ENCODE results near the gene BTBD16. TPM values are rescaled to one million over a fixed set of nuclear protein-coding genes. Genes with fewer than 3 reads are reported as not detected.

The BTBD16 gene
- total and polyA plus RNA-seq, 2 donors from 2014 or later: 0.34 to 1.2 TPM

GRCh38 chr10:122269059-122269687 is 1.9 kb upstream of the BTBD16 start:
- DNase-seq (peak in 1 of 5 donors; percentile 49), FAIRE-seq (no peak)
- Histone ChIP-seq H3K9ac (ENCODE audit: low read length in 3 of 3) (no peak overlapping the region), H3K4me1 (ENCODE audit: control insufficient read depth in 2 of 3, insufficient read depth in 2 of 3, low read depth in 1 of 3, low read length in 3 of 3) (no peaks in the 10 kb centered on the region), H3K27ac (ENCODE audit: low read depth in 2 of 2, low read length in 2 of 2) (no peak overlapping the region), H3K36me3 (ENCODE audit: control insufficient read depth in 2 of 3, insufficient read depth in 3 of 3, low read length in 3 of 3) (peaks cover 0 to 2% (median 0%) of the 10 kb centered on the region in 3 donors), H3K9me3 (ENCODE audit: control insufficient read depth in 2 of 3, insufficient read depth in 1 of 3, low read length in 3 of 3) (no peaks in the 10 kb centered on the region), H3K27me3 (ENCODE audit: control insufficient read depth, insufficient read depth, low read length) (no peaks in the 10 kb centered on the region), H3K4me3 (ENCODE audit: low read length in 3 of 3) (no peak overlapping the region)
- intact Hi-C loops (cut with DNase I): no loop called here
- TF ChIP-seq, protein P1, sequence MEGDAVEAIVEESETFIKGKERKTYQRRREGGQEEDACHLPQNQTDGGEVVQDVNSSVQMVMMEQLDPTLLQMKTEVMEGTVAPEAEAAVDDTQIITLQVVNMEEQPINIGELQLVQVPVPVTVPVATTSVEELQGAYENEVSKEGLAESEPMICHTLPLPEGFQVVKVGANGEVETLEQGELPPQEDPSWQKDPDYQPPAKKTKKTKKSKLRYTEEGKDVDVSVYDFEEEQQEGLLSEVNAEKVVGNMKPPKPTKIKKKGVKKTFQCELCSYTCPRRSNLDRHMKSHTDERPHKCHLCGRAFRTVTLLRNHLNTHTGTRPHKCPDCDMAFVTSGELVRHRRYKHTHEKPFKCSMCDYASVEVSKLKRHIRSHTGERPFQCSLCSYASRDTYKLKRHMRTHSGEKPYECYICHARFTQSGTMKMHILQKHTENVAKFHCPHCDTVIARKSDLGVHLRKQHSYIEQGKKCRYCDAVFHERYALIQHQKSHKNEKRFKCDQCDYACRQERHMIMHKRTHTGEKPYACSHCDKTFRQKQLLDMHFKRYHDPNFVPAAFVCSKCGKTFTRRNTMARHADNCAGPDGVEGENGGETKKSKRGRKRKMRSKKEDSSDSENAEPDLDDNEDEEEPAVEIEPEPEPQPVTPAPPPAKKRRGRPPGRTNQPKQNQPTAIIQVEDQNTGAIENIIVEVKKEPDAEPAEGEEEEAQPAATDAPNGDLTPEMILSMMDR (IDR thresholded peaks at IDR 0.05; ENCODE audit: borderline replicate concordance, extremely low read depth, insufficient read depth): no peak

DNA sequence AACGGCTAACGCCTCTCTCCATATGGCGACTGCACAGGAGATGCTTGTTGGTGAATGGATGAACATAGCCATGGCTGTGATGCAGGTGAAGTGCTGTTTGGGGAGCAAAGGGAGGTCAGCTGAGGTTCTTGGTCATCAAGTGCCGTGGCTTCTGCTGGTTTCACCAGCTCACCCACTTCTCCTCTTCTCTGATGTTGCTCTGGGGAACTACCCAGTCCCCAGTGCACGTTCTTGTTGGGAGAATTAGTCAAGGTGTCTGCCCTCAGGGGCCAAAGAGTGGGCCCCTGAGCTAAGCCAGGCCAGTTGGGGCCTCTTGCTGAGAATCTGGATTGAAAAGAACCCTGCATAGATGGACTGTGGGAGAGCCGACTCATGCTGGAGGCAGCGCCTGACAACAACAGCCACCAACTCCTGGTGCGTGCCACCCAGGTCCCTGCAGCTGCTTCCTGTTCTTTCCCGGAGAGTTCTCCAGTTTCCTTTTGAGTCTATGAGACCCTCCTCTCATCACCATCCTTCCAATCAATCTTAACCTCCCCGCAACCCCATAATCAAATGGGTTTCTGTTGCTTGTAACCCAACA is 3.0 kb downstream of the BTBD16 start:
- no peaks in the 10 kb centered on the region for H3K27me3 ChIP-seq (ENCODE audit: control insufficient read depth, insufficient read depth, low read length)
- FAIRE-seq: no peak
- H3K27ac ChIP-seq (ENCODE audit: low read depth in 2 of 2, low read length in 2 of 2): no peak overlapping the region
- TF ChIP-seq, protein P1 (IDR thresholded peaks at IDR 0.05; ENCODE audit: borderline replicate concordance, extremely low read depth, insufficient read depth): no peak
- H3K9me3 ChIP-seq (ENCODE audit: control insufficient read depth in 2 of 3, insufficient read depth in 1 of 3, low read length in 3 of 3): no peaks in the 10 kb centered on the region
- peak in 1 of 5 donors; percentile 13 for DNase-seq
- H3K4me3 ChIP-seq (ENCODE audit: low read length in 3 of 3): no peak overlapping the region
- no peaks in the 10 kb centered on the region for H3K4me1 ChIP-seq (ENCODE audit: control insufficient read depth in 2 of 3, insufficient read depth in 2 of 3, low read depth in 1 of 3, low read length in 3 of 3)
- H3K36me3 ChIP-seq (ENCODE audit: control insufficient read depth in 2 of 3, insufficient read depth in 3 of 3, low read length in 3 of 3): peaks cover 0 to 2% (median 0%) of the 10 kb centered on the region in 3 donors
- intact Hi-C loops (cut with DNase I): no loop called here
- no peak overlapping the region for H3K9ac ChIP-seq (ENCODE audit: low read length in 3 of 3)

GRCh38 chr10:122276611-122277208 is 5.6 kb downstream of the BTBD16 start:
- no peaks in the 10 kb centered on the region for H3K4me1 ChIP-seq (ENCODE audit: control insufficient read depth in 2 of 3, insufficient read depth in 2 of 3, low read depth in 1 of 3, low read length in 3 of 3)
- no peak overlapping the region for H3K9ac ChIP-seq (ENCODE audit: low read length in 3 of 3)
- no peaks in the 10 kb centered on the region for H3K9me3 ChIP-seq (ENCODE audit: control insufficient read depth in 2 of 3, insufficient read depth in 1 of 3, low read length in 3 of 3)
- no peaks in the 10 kb centered on the region for H3K27me3 ChIP-seq (ENCODE audit: control insufficient read depth, insufficient read depth, low read length)
- intact Hi-C loops (cut with DNase I): no loop called here
- H3K27ac ChIP-seq (ENCODE audit: low read depth in 2 of 2, low read length in 2 of 2): no peak overlapping the region
- peak in 1 of 5 donors; percentile 18 for DNase-seq
- FAIRE-seq: no peak
- no peak overlapping the region for H3K4me3 ChIP-seq (ENCODE audit: low read length in 3 of 3)
- TF ChIP-seq, protein P1 (IDR thresholded peaks at IDR 0.05; ENCODE audit: borderline replicate concordance, extremely low read depth, insufficient read depth): no peak
- H3K36me3 ChIP-seq (ENCODE audit: control insufficient read depth in 2 of 3, insufficient read depth in 3 of 3, low read length in 3 of 3): no peaks in the 10 kb centered on the region
